Measurements from ENCODE around the gene PSME1.

PSME1 gene

GRCh38 chr14:24150061-24150460 is 14.1 kb downstream of the PSME1 start:
- Histone ChIP-seq H3K4me2 (ENCODE audit: low read depth, low read length) (no peak overlapping the region), H3K9me3 (replicated peaks; ENCODE audit: insufficient read depth, low read length) (no peaks in the 10 kb centered on the region), H3K4me3 (ENCODE audit: low read length) (no peak overlapping the region), H3K9me2 (replicated peaks; ENCODE audit: insufficient read depth, low read length) (no peaks in the 10 kb centered on the region), H3K27me3 (replicated peaks; ENCODE audit: insufficient read depth, low read length) (no peaks in the 10 kb centered on the region), H3K9ac (ENCODE audit: low read length) (no peak overlapping the region), H2AFZ (ENCODE audit: low read length) (no peak overlapping the region), H3F3A (ENCODE audit: insufficient read depth, low read length) (peaks cover 5% of the 10 kb centered on the region; the same call in 1 of the 2 replicates), H4K20me1 (ENCODE audit: insufficient read depth, low read length) (no peaks in the 10 kb centered on the region), H3K79me2 (ENCODE audit: low read length) (peaks cover 33% of the 10 kb centered on the region), H3K4me1 (ENCODE audit: low read length) (peaks cover 11% of the 10 kb centered on the region), H3K36me3 (replicated peaks; ENCODE audit: insufficient read depth, low read length) (no peaks in the 10 kb centered on the region), H3K27ac (ENCODE audit: low read length) (no peak overlapping the region)
- TF ChIP-seq, protein P1, sequence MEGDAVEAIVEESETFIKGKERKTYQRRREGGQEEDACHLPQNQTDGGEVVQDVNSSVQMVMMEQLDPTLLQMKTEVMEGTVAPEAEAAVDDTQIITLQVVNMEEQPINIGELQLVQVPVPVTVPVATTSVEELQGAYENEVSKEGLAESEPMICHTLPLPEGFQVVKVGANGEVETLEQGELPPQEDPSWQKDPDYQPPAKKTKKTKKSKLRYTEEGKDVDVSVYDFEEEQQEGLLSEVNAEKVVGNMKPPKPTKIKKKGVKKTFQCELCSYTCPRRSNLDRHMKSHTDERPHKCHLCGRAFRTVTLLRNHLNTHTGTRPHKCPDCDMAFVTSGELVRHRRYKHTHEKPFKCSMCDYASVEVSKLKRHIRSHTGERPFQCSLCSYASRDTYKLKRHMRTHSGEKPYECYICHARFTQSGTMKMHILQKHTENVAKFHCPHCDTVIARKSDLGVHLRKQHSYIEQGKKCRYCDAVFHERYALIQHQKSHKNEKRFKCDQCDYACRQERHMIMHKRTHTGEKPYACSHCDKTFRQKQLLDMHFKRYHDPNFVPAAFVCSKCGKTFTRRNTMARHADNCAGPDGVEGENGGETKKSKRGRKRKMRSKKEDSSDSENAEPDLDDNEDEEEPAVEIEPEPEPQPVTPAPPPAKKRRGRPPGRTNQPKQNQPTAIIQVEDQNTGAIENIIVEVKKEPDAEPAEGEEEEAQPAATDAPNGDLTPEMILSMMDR (IDR thresholded peaks at IDR 0.05; ENCODE audit: low read length), result no peak
- TF ChIP-seq EZH2 (optimal IDR thresholded peaks at IDR 0.05; ENCODE audit: low read depth, low read length) (no peak), EZH2phosphoT487 (IDR thresholded peaks at IDR 0.05; ENCODE audit: low read length) (no peak)
- DNase-seq, result no peak

GRCh38 chr14:24150567-24150966 is 14.6 kb downstream of the PSME1 start:
- Histone ChIP-seq H3K9me3 (replicated peaks; ENCODE audit: insufficient read depth, low read length) (no peaks in the 10 kb centered on the region), H3K27ac (ENCODE audit: low read length) (no peak overlapping the region), H3F3A (ENCODE audit: insufficient read depth, low read length) (peaks cover 5% of the 10 kb centered on the region; the same call in 1 of the 2 replicates), H3K9me2 (replicated peaks; ENCODE audit: insufficient read depth, low read length) (no peaks in the 10 kb centered on the region), H3K4me3 (ENCODE audit: low read length) (no peak overlapping the region), H4K20me1 (ENCODE audit: insufficient read depth, low read length) (no peaks in the 10 kb centered on the region), H3K79me2 (ENCODE audit: low read length) (peaks cover 28% of the 10 kb centered on the region), H3K4me2 (ENCODE audit: low read depth, low read length) (no peak overlapping the region), H3K9ac (ENCODE audit: low read length) (no peak overlapping the region), H2AFZ (ENCODE audit: low read length) (no peak overlapping the region), H3K4me1 (ENCODE audit: low read length) (peaks cover 8% of the 10 kb centered on the region), H3K36me3 (replicated peaks; ENCODE audit: insufficient read depth, low read length) (no peaks in the 10 kb centered on the region), H3K27me3 (replicated peaks; ENCODE audit: insufficient read depth, low read length) (no peaks in the 10 kb centered on the region)
- no peak for DNase-seq
- TF ChIP-seq, protein P1 (IDR thresholded peaks at IDR 0.05; ENCODE audit: low read length), result no peak
- TF ChIP-seq EZH2phosphoT487 (IDR thresholded peaks at IDR 0.05; ENCODE audit: low read length), result no peak
- no peak for TF ChIP-seq EZH2 (optimal IDR thresholded peaks at IDR 0.05; ENCODE audit: low read depth, low read length)

DNA sequence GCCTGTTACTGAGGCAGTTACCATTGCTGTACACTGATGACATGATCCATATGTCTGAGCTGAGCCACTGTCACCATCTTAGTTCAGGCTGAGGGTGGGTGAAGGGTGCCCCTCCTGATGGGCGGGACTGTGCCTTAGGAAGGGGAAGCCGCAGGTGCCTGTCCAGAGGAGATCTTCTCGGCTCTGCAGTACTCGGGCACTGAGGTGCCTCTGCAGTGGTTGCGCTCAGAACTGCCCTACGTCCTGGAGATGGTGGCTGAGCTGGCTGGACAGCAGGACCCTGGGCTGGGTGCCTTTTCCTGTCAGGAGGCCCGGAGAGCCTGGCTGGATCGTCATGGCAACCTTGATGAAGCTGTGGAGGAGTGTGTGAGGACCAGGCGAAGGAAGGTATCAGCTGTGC is 15.0 kb downstream of the PSME1 start:
- Histone ChIP-seq H3K27me3 (replicated peaks; ENCODE audit: insufficient read depth, low read length) (no peaks in the 10 kb centered on the region), H3K36me3 (replicated peaks; ENCODE audit: insufficient read depth, low read length) (no peaks in the 10 kb centered on the region)
- TF ChIP-seq EZH2phosphoT487 (IDR thresholded peaks at IDR 0.05; ENCODE audit: low read length) (no peak), EZH2 (optimal IDR thresholded peaks at IDR 0.05; ENCODE audit: low read depth, low read length) (no peak)
- TF ChIP-seq, protein P1 (IDR thresholded peaks at IDR 0.05; ENCODE audit: low read length), result no peak

More for the DNA sequence above, 15.0 kb downstream of the PSME1 start:
- Histone ChIP-seq H3K27ac (ENCODE audit: low read length) (no peak overlapping the region), H3K4me1 (ENCODE audit: low read length) (peaks cover 7% of the 10 kb centered on the region), H4K20me1 (ENCODE audit: insufficient read depth, low read length) (no peaks in the 10 kb centered on the region), H3K4me2 (ENCODE audit: low read depth, low read length) (no peak overlapping the region), H3K9me2 (replicated peaks; ENCODE audit: insufficient read depth, low read length) (no peaks in the 10 kb centered on the region), H3K4me3 (ENCODE audit: low read length) (no peak overlapping the region), H3K9ac (ENCODE audit: low read length) (no peak overlapping the region), H2AFZ (ENCODE audit: low read length) (no peak overlapping the region), H3K9me3 (replicated peaks; ENCODE audit: insufficient read depth, low read length) (no peaks in the 10 kb centered on the region), H3K79me2 (ENCODE audit: low read length) (peaks cover 24% of the 10 kb centered on the region), H3F3A (ENCODE audit: insufficient read depth, low read length) (peaks cover 5% of the 10 kb centered on the region; the same call in 1 of the 2 replicates)
- no peak for DNase-seq

Measured in MM.1S (cell line).